Retina (tissue), 1 donor: ENCODE results near the gene C16orf74.

ENCODE experiments used
- DNase-seq: peaks from one replicate; pipeline ENCODE4 v3.0.0-alpha.2; 2016

The C16orf74 gene

GRCh38 chr16:85746460-85747215 lies 4.3 kb downstream of the C16orf74 start:
- no peak for DNase-seq

DNA sequence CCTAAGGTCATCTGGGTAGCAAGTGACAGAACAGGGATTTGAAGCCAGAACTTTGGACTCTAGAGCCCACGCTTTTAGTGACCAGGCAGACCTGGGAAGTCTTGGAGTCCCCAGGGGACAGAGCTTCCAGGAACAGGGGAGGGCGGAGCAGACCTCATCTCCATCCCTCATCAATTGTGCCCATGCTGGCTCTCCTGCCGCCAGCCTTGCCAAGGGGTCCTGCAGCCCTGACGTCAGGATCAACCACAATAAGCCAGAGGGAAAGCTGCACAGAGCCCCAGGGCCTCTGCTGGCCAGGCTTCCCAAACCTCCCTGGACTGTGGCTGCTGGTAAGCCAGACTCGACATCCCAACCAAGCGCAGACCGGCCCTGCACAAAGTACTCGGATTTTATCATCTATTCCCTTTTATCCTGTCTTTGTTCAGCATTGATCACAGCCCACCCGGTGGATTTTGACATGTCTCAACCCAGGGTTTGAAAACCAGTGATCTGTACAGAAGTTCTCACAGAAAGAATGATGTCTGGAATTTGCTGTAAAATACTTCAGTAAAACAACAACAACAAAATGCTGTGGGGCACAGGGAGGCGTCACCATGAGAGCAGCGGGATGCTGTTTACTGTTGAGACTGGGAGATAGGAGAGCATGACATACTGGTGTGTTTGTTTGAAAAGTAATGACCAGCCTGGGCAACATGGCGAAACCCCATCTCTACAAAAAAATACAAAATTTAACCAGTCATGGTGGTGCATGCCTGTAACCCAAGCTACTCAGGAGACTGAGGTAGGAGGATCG lies 11.8 kb downstream of the C16orf74 start:
- no peak for DNase-seq

GRCh38 chr16:85736921-85737320 lies 14.0 kb downstream of the C16orf74 start:
- no peak for DNase-seq

DNA sequence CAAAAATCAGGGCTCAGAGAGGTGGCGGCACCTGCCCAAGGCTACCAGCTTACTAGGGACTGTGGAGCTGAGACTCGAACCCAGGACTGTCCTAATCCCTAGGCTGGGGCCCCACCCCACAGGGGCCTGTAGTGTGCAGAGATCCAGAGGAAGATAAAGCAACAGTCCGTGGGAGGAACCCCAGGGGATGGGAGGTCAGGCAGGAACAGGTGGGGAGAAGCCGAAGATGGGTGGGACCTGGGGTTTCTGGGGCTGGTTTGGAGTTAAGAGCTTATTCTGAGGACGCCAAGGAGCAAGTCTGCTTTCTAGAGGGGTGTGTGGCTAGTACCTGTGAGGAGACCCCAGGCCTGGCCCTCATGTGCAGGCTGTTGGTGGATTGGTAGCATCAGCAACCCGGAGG lies 14.9 kb downstream of the C16orf74 start:
- DNase-seq = no peak

DNA sequence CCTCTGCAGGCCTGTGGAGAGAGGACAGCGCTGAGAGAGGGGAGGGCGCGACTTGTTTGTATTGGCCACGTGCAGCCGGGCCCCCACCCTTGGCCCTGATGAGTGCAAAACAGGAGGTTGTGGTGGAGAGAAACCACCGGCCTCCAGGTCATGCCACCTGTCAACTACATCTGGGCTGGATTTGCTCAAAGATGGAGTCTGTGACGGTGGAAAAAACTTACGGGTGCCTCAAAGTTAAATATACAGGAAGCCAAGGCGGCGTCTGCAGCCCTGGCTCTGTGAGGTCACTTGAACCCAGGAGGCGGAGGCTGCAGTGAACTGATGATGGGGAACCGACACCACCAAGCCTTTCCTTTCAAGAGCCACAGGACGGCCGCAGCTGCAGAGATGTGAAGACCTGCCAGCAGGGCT lies 15.7 kb downstream of the C16orf74 start:
- DNase-seq = no peak

DNA sequence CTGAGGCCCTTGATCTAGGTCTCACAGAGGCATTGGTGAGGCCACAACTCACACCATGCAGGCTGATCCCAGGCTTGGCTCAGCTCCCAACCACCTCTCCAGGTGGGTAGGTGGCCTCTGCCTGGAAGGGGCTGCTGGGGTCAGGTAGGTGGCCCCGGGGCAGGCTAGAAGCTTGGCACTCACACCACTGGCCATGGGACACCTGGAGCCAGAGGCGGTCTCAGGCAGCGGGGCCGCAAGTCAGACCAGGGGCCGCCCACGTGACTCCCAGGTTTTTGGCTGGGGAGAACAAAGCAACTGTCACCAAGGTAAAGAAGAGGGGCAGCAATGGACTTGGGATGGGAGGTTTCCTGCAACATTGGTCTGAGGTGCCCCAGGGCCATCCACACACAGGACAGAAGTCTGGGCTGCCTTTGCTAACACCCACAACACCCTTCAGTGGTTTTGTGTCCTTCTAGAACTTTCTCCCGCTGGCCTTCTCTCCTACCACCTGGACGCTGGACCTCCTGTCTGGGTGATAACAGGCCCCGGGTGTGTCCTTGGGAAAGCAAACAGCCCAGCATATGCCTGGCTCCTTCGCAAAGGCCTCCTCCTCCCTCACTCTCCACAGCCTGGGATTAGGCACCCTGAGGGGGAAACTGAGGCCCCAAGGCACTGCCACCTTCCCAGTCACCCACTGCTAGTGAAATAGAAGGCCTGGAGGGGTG lies 16.4 kb downstream of the C16orf74 start:
- DNase-seq = no peak

GRCh38 chr16:85733839-85734170 lies 17.1 kb downstream of the C16orf74 start:
- DNase-seq = peak; percentile 54

- DNase-seq = no peak
Observed at GRCh38 chr16:85733155-85733838, 17.6 kb downstream of the C16orf74 start.

- no peak for DNase-seq
Observed at GRCh38 chr16:85731179-85731578, 19.7 kb downstream of the C16orf74 start.

GRCh38 chr16:85730186-85730465 lies 20.8 kb downstream of the C16orf74 start:
- no peak for DNase-seq

DNA sequence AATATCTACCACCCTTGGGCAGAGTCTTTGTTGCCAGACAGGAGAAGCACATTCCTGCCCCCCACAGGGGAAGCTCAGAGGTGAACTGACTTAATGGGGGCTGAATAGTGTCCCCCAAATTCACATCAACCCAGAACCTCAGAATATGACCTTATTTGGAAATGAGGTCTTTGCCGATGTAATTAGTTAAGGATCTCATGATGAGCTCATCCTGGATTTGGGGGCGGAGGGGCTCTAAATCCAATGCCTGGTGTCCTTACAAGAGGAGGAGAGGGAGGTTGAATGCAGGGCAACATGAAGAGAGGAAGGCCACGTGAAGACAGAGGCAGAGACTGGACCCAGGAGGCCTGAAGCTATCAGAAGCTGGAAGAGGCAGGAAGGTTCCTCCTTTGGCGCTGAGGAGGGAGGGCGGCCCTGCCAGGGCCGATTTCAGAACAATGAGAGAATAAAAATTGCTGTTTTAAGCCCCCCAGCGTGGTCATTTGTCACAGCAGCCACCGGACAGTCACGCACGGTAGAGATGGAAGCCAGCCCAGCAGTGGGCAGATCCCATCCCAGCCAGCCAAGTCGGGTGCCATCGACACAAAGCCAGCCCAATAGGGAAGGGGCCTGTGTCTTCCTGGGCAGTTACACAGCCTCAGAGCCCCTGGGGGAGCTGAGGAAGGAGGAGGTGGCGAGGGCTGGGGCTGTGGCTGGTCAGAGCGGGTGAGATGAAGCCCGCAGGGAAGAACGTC lies 21.3 kb downstream of the C16orf74 start:
- no peak for DNase-seq

GRCh38 chr16:85728879-85729278 lies 22.0 kb downstream of the C16orf74 start:
- DNase-seq = no peak

GRCh38 chr16:85724936-85725335 lies 26.0 kb downstream of the C16orf74 start:
- DNase-seq = peak; percentile 34

DNA sequence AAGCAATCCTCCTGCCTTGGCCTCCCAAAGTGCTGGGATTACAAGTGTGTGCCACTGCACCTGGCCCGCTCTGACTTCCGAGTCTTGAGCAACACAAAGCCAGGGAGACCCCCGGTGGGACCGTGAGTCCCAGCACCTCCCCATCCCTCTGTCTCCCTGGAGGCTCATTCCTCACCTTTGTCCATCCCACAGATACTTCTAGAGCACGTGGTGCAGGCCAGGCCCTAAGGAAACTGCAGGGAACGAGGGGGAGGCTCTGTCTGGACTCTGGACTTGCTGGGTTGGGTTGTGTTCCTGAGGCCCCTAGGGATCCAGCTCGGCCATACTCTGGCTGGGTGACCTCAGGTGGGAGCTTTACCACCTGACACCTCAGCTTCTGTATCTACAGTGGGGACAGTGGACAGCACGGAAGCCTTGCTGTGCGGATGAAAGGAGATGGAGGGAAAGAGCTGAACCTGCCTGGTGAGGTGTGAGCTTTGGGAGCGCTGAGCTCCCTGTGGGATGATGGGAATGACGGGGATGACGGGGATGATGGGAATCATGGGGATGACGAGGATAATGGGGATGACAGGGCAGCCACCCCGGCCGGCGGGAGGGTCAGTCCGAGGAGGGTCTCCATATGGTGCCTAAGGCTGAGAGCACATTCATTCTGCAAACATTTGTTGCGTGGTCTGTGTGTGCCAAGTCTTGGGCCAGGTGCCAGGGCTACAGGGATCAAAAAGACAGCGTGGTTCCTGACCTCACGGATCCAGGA lies 26.6 kb downstream of the C16orf74 start:
- DNase-seq = no peak

DNA sequence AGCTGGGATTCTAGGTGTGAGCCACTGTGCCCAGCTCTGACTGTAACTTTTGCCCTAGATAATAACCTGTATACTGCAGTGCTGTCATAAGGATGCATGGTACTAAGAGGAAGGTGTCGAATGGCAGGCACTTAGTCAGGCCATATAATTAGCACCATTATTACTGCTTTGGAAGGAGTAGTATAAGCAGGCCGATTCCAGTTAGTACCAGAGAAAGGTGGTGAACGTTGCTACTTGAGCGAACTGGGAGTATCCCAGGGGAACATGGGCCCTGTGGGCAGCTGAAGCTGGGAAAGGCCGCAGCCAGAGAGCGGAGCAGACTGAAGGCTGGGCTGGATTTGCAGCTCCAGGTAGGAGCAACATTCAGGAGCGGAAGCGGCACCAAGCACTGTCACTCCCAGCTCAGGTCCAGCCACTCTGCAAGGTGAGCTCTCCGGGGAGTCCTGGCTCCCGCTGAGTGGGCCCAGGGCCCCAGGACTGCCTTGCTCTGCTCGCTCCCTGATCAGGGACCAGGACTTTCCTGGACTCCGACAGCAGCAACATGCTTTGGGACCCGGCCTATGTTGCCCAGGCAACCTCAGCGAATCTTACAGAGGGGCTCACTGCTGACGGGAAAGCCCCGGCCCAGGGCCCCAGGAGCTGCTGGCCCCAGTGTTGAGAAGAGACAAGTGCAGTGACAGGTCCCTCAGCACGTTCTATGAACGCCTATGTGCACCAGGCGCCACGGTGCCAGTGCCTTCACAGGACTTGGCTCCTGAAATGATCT lies 28.6 kb downstream of the C16orf74 start:
- peak; percentile 40 for DNase-seq

DNA sequence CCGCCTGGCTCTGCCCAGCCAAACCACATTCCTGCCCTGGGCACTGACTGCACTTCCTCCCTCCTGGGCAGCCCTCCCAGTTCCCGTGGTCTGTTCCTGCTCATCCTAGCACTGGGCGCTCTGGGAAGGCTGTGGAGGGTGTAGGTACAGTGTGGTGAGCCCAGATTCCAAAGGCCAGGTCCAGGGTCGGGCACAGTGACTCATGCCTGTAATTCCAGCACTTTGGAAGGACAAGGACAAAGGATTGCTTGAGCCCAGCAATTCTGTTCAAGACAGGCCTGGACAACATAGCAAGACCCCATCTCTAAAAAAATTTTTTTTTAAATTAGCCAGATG lies 30.6 kb downstream of the C16orf74 start:
- DNase-seq = no peak

DNA sequence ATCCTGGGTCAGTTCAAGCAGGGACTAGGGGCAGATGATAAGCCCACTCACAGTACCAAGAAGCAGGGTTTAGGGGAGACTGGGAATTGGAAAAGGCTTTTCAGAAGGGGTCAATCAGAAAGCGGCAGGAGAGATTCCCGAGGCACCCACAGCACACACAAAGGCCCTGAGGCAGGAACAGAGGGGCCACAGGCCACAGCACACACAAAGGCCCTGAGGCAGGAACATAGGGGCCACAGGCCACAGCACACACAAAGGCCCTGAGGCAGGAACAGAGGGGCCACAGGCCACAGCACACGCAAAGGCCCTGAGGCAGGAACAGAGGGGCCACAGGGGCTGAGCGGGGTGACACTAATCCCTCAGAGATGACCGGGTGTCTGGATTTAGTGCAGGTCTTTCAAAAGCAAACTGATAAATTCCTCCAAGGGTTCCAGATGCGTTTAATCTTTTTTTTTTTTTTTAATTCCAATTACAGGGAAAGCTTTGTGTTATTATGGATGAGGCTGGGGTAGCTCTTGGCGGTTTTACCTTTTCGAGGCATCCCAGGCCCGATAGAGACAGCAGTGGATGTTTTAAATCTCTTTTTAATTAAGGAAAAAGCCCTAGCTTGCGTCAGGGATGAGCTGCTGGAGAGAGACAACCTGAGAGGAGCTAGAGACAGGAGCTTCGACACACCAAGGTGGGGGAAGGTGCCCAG lies 31.1 kb downstream of the C16orf74 start:
- no peak for DNase-seq

DNA sequence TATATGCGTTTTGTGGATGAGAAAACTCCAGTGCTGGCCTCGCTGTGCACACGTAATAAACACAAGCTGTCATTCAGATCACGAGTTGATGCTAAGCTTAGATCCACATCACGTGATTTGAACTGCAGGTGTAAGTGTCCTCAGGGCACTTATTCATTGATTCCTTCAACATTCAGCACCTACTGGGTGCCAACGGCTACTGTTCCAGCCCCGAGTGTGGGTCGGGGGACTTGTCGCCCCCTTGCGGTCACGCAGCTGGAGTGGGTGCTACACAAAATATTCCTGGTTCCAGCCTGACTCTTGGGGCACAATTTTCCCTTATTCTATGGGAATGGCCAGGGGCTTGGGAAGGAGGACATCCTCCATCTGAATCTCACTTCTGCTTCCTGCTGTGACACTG lies 32.2 kb downstream of the C16orf74 start:
- DNase-seq = no peak

DNA sequence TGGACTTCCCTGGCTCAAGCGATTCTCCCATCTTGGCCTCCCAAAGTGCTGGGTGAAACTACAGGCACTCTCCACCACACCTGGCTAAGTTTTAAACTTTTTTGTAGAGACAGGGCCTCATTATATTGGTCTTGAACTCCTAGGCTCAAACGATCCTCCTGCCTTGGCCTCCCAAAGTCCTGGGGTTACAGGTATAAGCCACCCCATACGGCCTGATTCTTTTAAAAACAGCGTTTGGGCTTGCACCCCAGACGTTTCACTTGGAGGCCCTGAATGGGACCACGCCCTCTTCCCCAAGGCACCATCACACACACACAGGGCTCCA lies 32.8 kb downstream of the C16orf74 start:
- no peak for DNase-seq

DNA sequence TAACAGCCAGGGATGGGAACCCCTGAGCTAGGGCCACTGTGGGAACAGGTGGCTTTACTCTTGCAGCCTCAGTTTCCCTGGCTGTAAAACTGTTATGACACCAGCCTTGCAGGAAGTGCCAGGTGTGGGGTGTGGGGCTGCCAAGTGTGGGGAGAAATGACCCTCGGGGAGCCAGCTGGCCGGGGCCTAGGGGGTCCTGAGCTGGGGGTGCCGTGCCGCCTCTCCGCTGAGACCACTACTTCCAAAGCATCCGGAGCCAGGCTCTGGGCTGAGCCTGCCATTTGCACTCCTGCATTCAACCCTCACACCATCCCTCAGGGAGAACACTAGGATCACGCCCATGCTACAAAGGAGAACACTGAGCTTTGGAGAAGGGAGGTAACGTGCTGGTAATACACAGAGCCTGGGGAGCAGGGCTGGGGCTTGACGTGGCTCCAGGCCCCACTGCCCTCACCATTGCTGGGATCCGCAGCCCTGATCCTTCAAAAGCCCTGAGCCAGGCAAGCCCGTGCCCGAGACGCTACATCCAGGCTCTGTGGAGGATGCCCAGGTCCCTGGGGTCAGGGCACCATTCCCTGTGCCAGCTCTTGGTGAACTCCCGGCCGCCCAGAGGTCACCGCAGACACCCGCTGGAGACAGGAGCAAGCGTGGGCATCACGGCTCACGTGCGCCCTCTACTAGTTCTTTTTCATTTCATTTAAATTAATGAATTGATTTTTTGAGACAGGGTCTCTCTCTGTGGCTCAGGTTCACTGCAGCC lies 33.3 kb downstream of the C16orf74 start:
- peak; percentile 89 for DNase-seq
